ENCODE measurements around the gene ABCD4.

The ABCD4 gene

GRCh38 chr14:74302152-74302628 lies 544 bp downstream of the ABCD4 start:
- no peak for DNase-seq (ENCODE audit: low read depth)

GRCh38 chr14:74301594-74302151 lies 1.1 kb downstream of the ABCD4 start:
- no peak for DNase-seq (ENCODE audit: low read depth)

GRCh38 chr14:74299061-74299545 lies 3.6 kb downstream of the ABCD4 start:
- DNase-seq (ENCODE audit: low read depth) = no peak

GRCh38 chr14:74297986-74298385 lies 4.7 kb downstream of the ABCD4 start:
- no peak for DNase-seq (ENCODE audit: low read depth)

- DNase-seq (ENCODE audit: low read depth) = no peak
These were observed 6.7 kb downstream of the ABCD4 start for GRCh38 chr14:74296037-74296467.

- no peak for DNase-seq (ENCODE audit: low read depth)
These were observed 9.1 kb downstream of the ABCD4 start for GRCh38 chr14:74293606-74294005.

- DNase-seq (ENCODE audit: low read depth) = no peak
These were observed 10.7 kb downstream of the ABCD4 start for GRCh38 chr14:74292061-74292460.

- no peak for DNase-seq (ENCODE audit: low read depth)
These were observed 12.3 kb downstream of the ABCD4 start for GRCh38 chr14:74290415-74290814.

- DNase-seq (ENCODE audit: low read depth) = no peak
These were observed 12.9 kb downstream of the ABCD4 start for GRCh38 chr14:74289801-74290200.

GRCh38 chr14:74286736-74287135 lies 16.0 kb downstream of the ABCD4 start:
- no peak for DNase-seq (ENCODE audit: low read depth)

GRCh38 chr14:74281069-74281468 lies 21.7 kb downstream of the ABCD4 start:
- DNase-seq (ENCODE audit: low read depth) = no peak

- no peak for DNase-seq (ENCODE audit: low read depth)
These were observed 24.7 kb downstream of the ABCD4 start for GRCh38 chr14:74278080-74278479.

- DNase-seq (ENCODE audit: low read depth) = peak; percentile 92
These were observed 27.4 kb downstream of the ABCD4 start for GRCh38 chr14:74275241-74275841.

- no peak for DNase-seq (ENCODE audit: low read depth)
These were observed 31.4 kb downstream of the ABCD4 start for GRCh38 chr14:74271365-74271764.

- peak; percentile 57 for DNase-seq (ENCODE audit: low read depth)
These were observed 32.2 kb downstream of the ABCD4 start for GRCh38 chr14:74270382-74271177.

GRCh38 chr14:74267588-74267987 lies 35.1 kb downstream of the ABCD4 start:
- no peak for DNase-seq (ENCODE audit: low read depth)

- DNase-seq (ENCODE audit: low read depth) = no peak
These were observed 37.3 kb downstream of the ABCD4 start for GRCh38 chr14:74265301-74265965.

GRCh38 chr14:74263921-74264320 lies 38.8 kb downstream of the ABCD4 start:
- no peak for DNase-seq (ENCODE audit: low read depth)

- DNase-seq (ENCODE audit: low read depth) = no peak
These were observed 39.6 kb downstream of the ABCD4 start for GRCh38 chr14:74263181-74263580.

GRCh38 chr14:74262076-74262475 lies 40.7 kb downstream of the ABCD4 start:
- DNase-seq (ENCODE audit: low read depth) = no peak

- no peak for DNase-seq (ENCODE audit: low read depth)
These were observed 41.4 kb downstream of the ABCD4 start for GRCh38 chr14:74261288-74261687.

GRCh38 chr14:74260525-74261233 lies 42.1 kb downstream of the ABCD4 start:
- DNase-seq (ENCODE audit: low read depth) = no peak
